Measurements from ENCODE around the gene MYBPC2.

MYBPC2 gene

GRCh38 chr19:50482271-50482855 is 49.7 kb downstream of the MYBPC2 start:
- DNase-seq: no peak

GRCh38 chr19:50482916-50483315 is 50.2 kb downstream of the MYBPC2 start:
- DNase-seq: no peak

DNA sequence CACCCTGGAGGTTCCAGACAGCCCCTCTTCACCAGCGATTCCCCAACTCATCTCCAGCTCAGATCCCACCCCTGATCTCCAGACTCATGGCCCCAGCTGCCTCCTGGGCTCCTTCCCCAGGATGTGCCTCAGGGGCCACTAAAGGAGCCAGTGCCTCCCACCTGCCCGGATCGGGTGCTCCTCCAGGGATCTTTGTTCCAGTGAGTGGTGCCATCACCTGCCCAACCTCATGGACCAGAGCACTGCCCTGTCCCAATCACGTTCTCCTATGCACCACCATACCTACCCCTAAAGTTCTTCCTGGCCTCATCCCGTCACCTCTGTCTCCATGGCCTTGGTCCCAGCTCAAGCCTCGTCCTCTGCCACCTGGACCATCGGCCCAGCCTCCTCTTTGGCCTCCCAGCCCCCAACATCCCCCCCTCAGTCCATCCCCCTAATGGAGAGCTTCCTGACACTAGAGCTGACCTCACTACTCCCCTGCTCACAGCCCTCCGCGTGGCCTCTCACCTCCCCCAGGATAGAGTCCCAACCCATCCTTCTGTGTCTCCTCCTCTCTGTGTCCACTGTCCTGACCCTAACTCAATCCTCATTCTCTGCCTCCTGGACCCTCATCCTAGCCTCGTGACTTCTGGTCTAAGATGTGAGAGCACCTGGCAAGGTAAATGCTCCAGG is 52.7 kb downstream of the MYBPC2 start:
- no peak for DNase-seq

- no peak for DNase-seq
Measured at GRCh38 chr19:50486823-50487515, 54.3 kb downstream of the MYBPC2 start.

- DNase-seq: no peak
Measured at GRCh38 chr19:50488389-50489194, 55.9 kb downstream of the MYBPC2 start.

GRCh38 chr19:50489461-50490011 is 56.8 kb downstream of the MYBPC2 start:
- DNase-seq: no peak

DNA sequence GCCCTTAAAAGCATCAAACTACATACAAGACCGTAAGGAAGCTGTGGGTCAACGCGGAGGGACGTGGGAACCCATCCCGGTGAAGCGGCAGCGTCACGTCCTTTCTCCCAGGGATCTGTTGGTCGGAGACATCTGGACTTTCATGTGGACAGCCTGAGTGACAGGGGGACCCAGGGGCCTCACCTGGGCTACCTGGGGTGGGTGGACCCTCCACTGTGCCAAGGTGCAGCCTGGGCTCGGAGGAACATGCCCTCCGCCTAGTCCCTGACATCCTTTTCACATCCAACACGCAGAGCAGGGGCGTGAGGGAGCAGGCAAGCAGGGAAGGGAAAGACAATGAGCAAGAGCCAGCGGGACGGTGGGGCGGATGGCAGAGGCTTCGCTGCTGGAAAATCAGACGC is 57.7 kb downstream of the MYBPC2 start:
- no peak for DNase-seq

DNA sequence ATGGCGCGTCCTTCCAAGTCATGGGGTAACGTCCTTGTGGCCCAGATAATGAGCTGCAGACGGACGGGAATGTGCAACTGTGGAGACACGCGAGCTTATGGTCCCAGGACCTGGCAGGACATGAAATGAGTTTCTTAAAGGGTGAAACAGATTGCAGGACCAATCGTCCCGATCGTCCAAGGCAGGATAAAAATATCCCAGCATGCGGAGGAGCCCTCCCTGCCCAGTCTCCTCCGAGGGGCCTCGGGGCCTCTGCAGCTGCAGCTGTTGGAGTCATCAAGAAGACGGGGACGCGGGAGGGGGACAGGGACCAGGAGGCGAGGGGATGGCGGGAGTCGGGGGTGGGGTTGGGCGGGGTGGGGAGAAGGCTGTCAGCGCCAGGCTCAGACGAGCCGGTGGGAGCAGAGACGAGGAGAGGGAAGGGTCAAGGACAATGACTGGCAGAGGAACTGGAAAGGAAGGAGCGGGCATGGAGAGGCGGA is 58.3 kb downstream of the MYBPC2 start:
- no peak for DNase-seq

- DNase-seq: no peak
Measured at GRCh38 chr19:50492303-50493052, 59.8 kb downstream of the MYBPC2 start.

- DNase-seq: no peak
Measured at GRCh38 chr19:50493171-50493570, 60.5 kb downstream of the MYBPC2 start.

GRCh38 chr19:50494186-50495019 is 61.7 kb downstream of the MYBPC2 start:
- DNase-seq: no peak

- no peak for DNase-seq
Measured at GRCh38 chr19:50495020-50495531, 62.4 kb downstream of the MYBPC2 start.

DNA sequence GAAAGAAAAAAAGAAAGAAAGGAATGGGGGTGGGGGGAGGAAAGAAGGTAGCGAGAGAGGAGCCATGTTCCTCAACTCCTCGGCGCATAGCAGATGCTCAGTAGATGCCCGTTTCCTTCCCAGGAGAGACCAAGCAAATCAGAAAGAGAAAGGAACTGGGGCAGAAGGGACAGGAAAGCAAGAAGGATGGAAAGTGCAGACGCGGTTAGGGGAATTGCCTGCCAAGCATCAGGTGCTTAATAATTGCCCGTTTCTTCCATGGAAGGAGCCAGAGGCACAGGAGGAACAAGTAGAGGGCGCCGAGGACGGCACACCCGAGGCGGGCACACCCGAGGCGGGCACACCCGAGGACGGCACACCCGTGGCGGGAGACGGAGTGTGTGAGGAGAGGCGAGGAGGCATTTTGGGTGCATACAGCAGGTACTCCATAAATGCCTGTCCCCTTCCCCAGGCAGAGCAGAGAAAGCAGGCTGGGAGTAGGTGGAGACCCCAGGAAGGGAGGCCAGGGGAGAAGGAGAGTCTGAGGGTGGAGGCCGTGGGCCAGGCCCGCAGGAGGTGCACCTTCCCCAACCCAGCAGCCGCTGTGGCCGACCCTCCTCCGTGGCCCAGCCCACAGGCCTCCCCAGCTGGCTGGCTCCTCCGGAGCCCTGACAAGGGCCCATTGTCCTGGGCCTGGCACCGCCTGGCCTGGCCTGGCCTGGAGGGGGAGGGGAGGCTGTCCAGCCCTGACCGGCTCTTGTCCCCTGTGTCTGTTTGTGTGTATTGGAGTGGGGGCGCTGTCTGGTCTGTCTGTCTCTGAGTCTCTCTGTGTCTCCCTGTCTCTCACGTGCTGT is 63.7 kb downstream of the MYBPC2 start:
- no peak for DNase-seq

DNA sequence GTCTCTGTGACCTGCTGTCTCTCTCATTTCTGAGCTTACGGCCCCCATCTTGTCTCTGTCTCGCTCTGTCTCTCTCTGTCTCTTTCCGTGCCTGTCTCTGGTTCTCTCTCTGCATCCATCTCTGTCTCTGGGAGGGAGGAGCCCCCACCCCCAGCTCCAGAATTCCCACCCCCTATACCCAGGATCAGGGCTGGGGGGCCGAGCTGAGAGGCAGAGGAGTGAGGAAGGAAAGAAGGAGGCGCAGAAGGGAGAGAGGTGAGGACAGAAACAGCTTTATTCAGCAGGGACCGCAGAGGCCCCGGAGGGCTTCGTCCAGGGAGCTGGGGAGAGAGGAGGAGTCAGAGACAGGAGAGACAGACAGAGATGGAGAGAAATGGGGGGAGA is 64.3 kb downstream of the MYBPC2 start:
- no peak for DNase-seq

- DNase-seq: no peak
Measured at GRCh38 chr19:50498219-50499056, 65.7 kb downstream of the MYBPC2 start.

DNA sequence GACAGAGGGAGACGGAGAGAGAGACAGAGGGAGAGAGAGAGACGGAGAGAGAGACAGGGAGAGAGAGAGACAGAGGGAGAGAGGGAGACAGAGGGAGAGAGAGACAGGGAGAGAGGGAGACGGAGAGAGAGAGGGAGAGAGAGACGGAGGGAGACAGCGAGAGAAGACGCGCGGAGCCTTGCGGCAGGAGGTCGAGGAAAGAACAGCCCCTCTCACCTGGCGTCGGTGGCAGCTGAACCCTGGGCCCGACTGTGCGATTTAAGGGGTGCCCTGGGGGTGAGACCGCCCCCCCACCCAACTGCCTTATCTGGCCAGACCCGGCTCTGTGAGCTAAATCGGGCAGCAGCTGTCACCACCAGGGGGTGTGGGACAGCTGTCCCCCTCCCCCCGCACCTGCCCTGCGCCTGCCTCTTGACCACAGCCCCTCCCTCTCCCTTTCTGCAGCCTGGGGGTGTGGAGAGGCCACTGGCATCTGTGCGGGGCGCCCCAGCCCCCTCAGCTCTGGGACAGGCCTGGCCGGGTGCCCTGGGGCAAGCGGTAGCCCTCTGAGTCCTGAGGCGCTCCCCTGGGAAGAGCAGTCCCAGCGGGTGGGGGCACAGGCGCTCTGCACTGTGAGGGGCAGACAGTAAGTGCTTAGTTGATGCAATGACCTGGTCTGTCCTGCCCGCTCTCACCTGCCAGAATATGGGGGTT is 67.5 kb downstream of the MYBPC2 start:
- no peak for DNase-seq

GRCh38 chr19:50500753-50501151 is 68.1 kb downstream of the MYBPC2 start:
- no peak for DNase-seq

GRCh38 chr19:50501186-50501567 is 68.5 kb downstream of the MYBPC2 start:
- DNase-seq: no peak

All from NCI-H1105 (cell line).